ENCODE results near the gene SLC47A2.

- TF ChIP-seq CTCF (IDR thresholded peaks at IDR 0.05) (no peak), POLR2AphosphoS5 (IDR thresholded peaks at IDR 0.05) (no peak), POLR2A (IDR thresholded peaks at IDR 0.05; ENCODE audit: low read depth) (no peak)
Observed at GRCh38 chr17:19743101-19744100, 27.0 kb upstream of the SLC47A2 start.

Measured in esophagus muscularis mucosa (tissue), 3 donors.